Activated CD4-positive, alpha-beta T cell treated with anti-CD3 and anti-CD28 coated beads, Interleukin-2, Interleukin-4, amounts not matched to agents 100 ng/mL and 50 ng/mL, durations not matched to agents 16 hours and 8 hours (primary cell): ENCODE data around the gene FXYD3.
"Not testable (repeated sequence)": the region's sequence is repeated elsewhere in the genome, so short reads cannot be mapped to it uniquely, and the experiment has no call there.

Source experiments
- DNase-seq: peaks from one replicate; pipeline ENCODE4 v3.0.0-alpha.2; 2020; ENCODE audit warnings: low spot score

The FXYD3 gene

GRCh38 chr19:35125749-35126623 is 10.4 kb downstream of the FXYD3 start:
- no peak for DNase-seq

GRCh38 chr19:35126624-35126959 is 11.0 kb downstream of the FXYD3 start:
- DNase-seq, result no peak

- no peak for DNase-seq
These were observed 12.2 kb downstream of the FXYD3 start for GRCh38 chr19:35127871-35128270.

- DNase-seq, result no peak
These were observed 12.9 kb downstream of the FXYD3 start for GRCh38 chr19:35128398-35129057.

GRCh38 chr19:35129724-35130274 is 14.2 kb downstream of the FXYD3 start:
- DNase-seq, result not testable (repeated sequence)

- DNase-seq, result no peak
These were observed 15.4 kb downstream of the FXYD3 start for GRCh38 chr19:35130761-35131720.

- no peak for DNase-seq
These were observed 16.6 kb downstream of the FXYD3 start for GRCh38 chr19:35132254-35132653.

- DNase-seq, result no peak
These were observed 18.2 kb downstream of the FXYD3 start for GRCh38 chr19:35133826-35134225.

- no peak for DNase-seq
These were observed 19.1 kb downstream of the FXYD3 start, which contains the start of gene LGI4 for GRCh38 chr19:35134601-35135242. LGI4 (minus strand) TSS chr19:35135059; CDS start chr19:35134680, 379 bp downstream.

- DNase-seq, result peak; percentile 60
These were observed 19.8 kb downstream of the FXYD3 start for GRCh38 chr19:35135389-35135909.

- no peak for DNase-seq
These were observed 20.6 kb downstream of the FXYD3 start for GRCh38 chr19:35136231-35136630.

- no peak for DNase-seq
These were observed 21.5 kb downstream of the FXYD3 start for GRCh38 chr19:35136977-35137702.

- no peak for DNase-seq
These were observed 22.8 kb downstream of the FXYD3 start, which contains the start of gene FXYD1 for GRCh38 chr19:35138305-35138892. FXYD1 (plus strand) TSS chr19:35138824; CDS start chr19:35140080, 1,256 bp downstream.

- DNase-seq, result no peak
These were observed 24.8 kb downstream of the FXYD3 start for GRCh38 chr19:35140207-35140961.

GRCh38 chr19:35140962-35141836 is 25.6 kb downstream of the FXYD3 start:
- peak; percentile 96 for DNase-seq

GRCh38 chr19:35141837-35142605 is 26.4 kb downstream of the FXYD3 start:
- DNase-seq, result no peak

- peak; percentile 78 for DNase-seq
These were observed 27.1 kb downstream of the FXYD3 start for GRCh38 chr19:35142606-35143230.
